Neuron (in vitro differentiated cells): ENCODE data around the gene L1TD1.

ENCODE experiments used
- H2AFZ ChIP-seq: one replicate; pipeline ENCODE4 v1.6.1; 2013; ENCODE audit warnings: low read depth, mild to moderate bottlenecking, inconsistent platforms, low read length, moderate library complexity
- H3K27me3 ChIP-seq: one replicate; pipeline ENCODE4 v1.6.1; 2013; ENCODE audit warnings: low read length; ENCODE audit not compliant: insufficient read depth
- H3K36me3 ChIP-seq: one replicate; pipeline ENCODE4 v1.6.1; 2013; ENCODE audit warnings: low read length; ENCODE audit not compliant: insufficient read depth
- H3K4me1 ChIP-seq: one replicate; pipeline ENCODE4 v1.6.1; 2013; ENCODE audit warnings: low read length; ENCODE audit not compliant: insufficient read depth
- H3K4me3 ChIP-seq: 2 replicates; pipeline ENCODE4 v1.5.1; 2013; ENCODE audit warnings: mild to moderate bottlenecking, low read length, moderate library complexity
- H3K9me3 ChIP-seq: one replicate; pipeline ENCODE4 v1.6.1; 2013; ENCODE audit warnings: low read length

L1TD1 gene

GRCh38 chr1:62247391-62248168 lies 52.9 kb downstream of the L1TD1 start:
- Histone ChIP-seq H3K27me3 (peaks cover 2% of the 10 kb centered on the region), H3K9me3 (no peaks in the 10 kb centered on the region), H2AFZ (no peak overlapping the region), H3K4me1 (no peaks in the 10 kb centered on the region), H3K4me3 (no peak overlapping the region), H3K36me3 (no peaks in the 10 kb centered on the region)

GRCh38 chr1:62250126-62250726 lies 55.6 kb downstream of the L1TD1 start:
- H3K9me3 ChIP-seq: no peaks in the 10 kb centered on the region
- no peak overlapping the region for H3K4me3 ChIP-seq
- no peaks in the 10 kb centered on the region for H3K4me1 ChIP-seq
- H3K36me3 ChIP-seq: no peaks in the 10 kb centered on the region
- H2AFZ ChIP-seq: no peak overlapping the region
- peaks cover 3% of the 10 kb centered on the region for H3K27me3 ChIP-seq

- H3K4me3 ChIP-seq: no peak overlapping the region
- no peaks in the 10 kb centered on the region for H3K9me3 ChIP-seq
- H3K4me1 ChIP-seq: no peaks in the 10 kb centered on the region
- no peaks in the 10 kb centered on the region for H3K36me3 ChIP-seq
- H3K27me3 ChIP-seq: no peaks in the 10 kb centered on the region
- no peak overlapping the region for H2AFZ ChIP-seq
These were observed 64.9 kb downstream of the L1TD1 start for GRCh38 chr1:62259551-62259950.

- Histone ChIP-seq H2AFZ (no peak overlapping the region), H3K9me3 (no peaks in the 10 kb centered on the region), H3K4me3 (no peak overlapping the region), H3K4me1 (no peaks in the 10 kb centered on the region), H3K36me3 (no peaks in the 10 kb centered on the region), H3K27me3 (no peaks in the 10 kb centered on the region)
These were observed 66.0 kb downstream of the L1TD1 start for GRCh38 chr1:62260688-62261087.
